SJSA1 (cell line): ENCODE data around the gene EEF2. TPM values are rescaled to one million over a fixed set of nuclear protein-coding genes. Genes with fewer than 3 reads are reported as not detected.
"Not testable (repeated sequence)": the region's sequence is repeated elsewhere in the genome, so short reads cannot be mapped to it uniquely, and the experiment has no call there.

Source experiments
- DNase-seq, 2 experiments: peaks; one replicate each; pipeline ENCODE4 v3.0.0-alpha.2; 2015 to 2020; ENCODE audit warnings: low spot score in 2 of 2, low read depth in 1 of 2
- H3K27ac ChIP-seq: fragments of 250-450 bp; sonication (Bioruptor Pico); 2 replicates; pipeline ENCODE4 v1.5.1; 2020; ENCODE audit warnings: mild to moderate bottlenecking, moderate library complexity
- H3K27me3 ChIP-seq: fragments of 250-450 bp; sonication (Bioruptor Pico); replicated peaks from 2 replicates; pipeline ENCODE4 v1.5.1; 2020; ENCODE audit warnings: mild to moderate bottlenecking, moderate library complexity
- H3K36me3 ChIP-seq: fragments of 250-450 bp; sonication (Bioruptor Pico); 2 replicates; pipeline ENCODE4 v1.5.1; 2020; ENCODE audit warnings: mild to moderate bottlenecking
- H3K4me1 ChIP-seq: fragments of 250-450 bp; sonication (Bioruptor Pico); replicated peaks from 2 replicates; pipeline ENCODE4 v1.6.1; 2021; ENCODE audit warnings: mild to moderate bottlenecking
- H3K4me3 ChIP-seq: fragments of 250-450 bp; sonication (Bioruptor Pico); 2 replicates; pipeline ENCODE4 v1.5.1; 2020; ENCODE audit warnings: mild to moderate bottlenecking
- H3K9me3 ChIP-seq: fragments of 250-450 bp; sonication (Bioruptor Pico); replicated peaks from 2 replicates; pipeline ENCODE4 v1.5.1; 2020; ENCODE audit warnings: mild to moderate bottlenecking
- total RNA-seq: library from RNA; depleted of rRNA; stranded (reverse); fragments of >200 nt; shearing (Covaris generic); gene quantifications from 2 replicates; pipeline ENCODE4 v1.2.3, GENCODE V29; 2014; rRNA removed

Gene EEF2
- total RNA-seq, 1 experiment from 2014 or later: 1,568 TPM

GRCh38 chr19:3944018-3944721 lies 41.1 kb downstream of the EEF2 start:
- no peak overlapping the region for H3K27ac ChIP-seq
- H3K27me3 ChIP-seq: no peaks in the 10 kb centered on the region

DNA sequence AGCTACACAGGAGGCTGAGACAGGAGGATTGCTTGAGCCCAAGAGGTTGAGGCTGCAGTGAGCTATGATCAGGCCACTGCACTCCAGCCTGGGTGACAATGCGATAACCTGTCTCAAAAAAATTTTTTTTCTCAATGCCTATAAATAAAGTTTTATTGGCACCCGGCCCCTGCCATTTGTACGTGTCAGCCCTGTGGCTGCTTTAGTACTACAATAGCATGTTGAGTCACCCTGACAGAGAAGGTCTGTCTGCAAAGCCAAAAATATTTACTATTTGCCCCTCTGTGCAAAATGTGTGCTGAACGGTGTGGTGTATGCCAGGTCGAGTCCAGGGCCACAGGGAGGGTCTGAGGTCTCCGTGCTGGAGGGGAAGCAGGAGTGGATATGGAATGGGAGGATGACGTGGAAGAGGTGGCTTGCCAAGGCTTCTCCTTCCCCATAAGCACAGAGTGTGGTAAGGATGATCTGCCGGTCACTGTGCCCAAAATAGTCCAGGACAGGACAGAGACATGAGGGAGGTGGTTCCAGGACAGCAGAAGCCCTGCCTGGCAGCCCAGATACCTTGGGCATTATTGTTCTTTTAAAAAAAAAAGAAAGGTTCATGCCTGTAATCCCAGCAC lies 42.4 kb downstream of the EEF2 start:
- no peak for DNase-seq
- Histone ChIP-seq H3K27me3 (no peaks in the 10 kb centered on the region), H3K36me3 (no peaks in the 10 kb centered on the region), H3K4me1 (no peaks in the 10 kb centered on the region), H3K27ac (no peak overlapping the region), H3K9me3 (no peaks in the 10 kb centered on the region), H3K4me3 (no peak overlapping the region)

More at GRCh38 chr19:3944018-3944721, 41.1 kb downstream of the EEF2 start:
- Histone ChIP-seq H3K36me3 (no peaks in the 10 kb centered on the region), H3K4me3 (no peak overlapping the region), H3K9me3 (no peaks in the 10 kb centered on the region), H3K4me1 (no peaks in the 10 kb centered on the region)
- DNase-seq: no peak

DNA sequence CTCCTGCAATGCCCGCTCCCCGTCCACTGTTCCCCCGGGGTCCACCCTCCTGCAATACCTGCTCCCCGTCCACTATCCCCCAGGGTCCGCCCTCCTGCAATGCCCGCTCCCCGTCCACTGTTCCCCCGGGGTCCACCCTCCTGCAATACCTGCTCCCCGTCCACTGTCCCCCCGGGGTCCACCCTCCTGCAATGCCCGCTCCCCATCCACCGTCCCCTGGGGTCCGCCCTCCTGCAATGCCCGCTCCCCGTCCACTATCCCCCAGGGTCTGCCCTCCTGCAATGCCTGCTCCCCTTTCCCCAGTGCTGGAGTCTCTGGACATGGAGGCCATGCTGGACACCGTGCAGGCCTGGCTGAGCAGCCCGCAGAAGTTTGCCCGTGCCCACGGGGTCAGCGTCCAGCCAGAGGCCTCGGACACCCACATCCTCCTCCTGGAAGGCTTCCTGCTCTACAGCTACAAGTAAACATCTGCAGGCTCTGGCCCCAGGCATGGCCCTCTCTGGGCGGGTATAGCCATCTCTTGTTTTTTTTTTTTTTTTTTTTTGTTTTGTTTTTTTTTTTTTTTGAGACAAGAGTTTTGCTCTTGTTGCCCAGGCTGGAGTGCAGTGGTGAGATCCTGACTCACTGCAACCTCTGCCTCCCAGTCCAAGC lies 46.8 kb downstream of the EEF2 start:
- H3K36me3 ChIP-seq, DNase-seq, H3K4me3 ChIP-seq, H3K27ac ChIP-seq, H3K4me1 ChIP-seq, H3K9me3 ChIP-seq: not testable (repeated sequence)
- H3K27me3 ChIP-seq: peaks cover 13% of the 10 kb centered on the region

DNA sequence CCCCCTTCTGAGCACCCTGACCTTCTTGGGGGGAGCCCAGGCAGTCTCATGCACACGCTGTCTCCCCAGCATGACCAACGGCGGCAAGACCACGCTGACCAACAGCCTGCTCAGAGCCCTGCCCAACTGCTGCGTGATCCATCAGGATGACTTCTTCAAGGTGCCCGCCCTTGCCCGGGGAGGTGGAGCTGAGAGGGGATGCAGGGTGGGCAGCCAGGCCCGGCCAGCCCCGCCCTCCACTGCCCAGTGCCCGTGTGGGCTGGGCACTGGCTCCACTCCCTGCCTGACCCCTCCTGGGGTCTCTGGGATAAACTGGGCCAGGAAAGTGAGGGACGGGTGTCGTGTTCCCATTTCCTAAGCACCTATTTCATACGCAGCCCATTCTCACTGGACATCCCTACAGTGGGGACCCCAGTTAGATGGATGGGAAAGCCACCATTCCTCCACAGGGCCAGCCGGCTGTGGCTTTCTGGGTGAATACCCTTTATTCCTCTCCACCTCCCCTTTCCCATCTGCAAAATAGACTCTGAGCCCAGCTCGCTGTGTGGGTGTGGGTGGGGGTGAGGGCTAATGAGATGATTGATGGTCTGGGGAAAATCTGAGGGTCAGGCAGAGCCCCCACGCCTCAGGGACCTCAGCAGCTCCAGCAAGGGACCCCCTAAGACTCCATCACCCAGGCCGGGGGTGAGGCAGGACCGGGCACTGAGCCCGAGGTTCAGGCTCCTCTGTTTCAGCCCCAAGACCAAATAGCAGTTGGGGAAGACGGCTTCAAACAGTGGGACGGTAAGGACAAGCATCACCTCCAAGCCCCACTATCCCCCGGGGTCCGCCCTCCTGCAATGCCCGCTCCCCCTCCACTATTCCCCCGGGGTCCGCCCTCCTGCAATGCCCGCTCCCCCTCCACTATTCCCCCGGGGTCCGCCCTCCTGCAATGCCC lies 48.5 kb downstream of the EEF2 start:
- Histone ChIP-seq H3K4me3 (no peak overlapping the region), H3K27ac (no peak overlapping the region), H3K9me3 (no peaks in the 10 kb centered on the region), H3K36me3 (no peaks in the 10 kb centered on the region), H3K4me1 (no peaks in the 10 kb centered on the region), H3K27me3 (peaks cover 22% of the 10 kb centered on the region)
- no peak for DNase-seq

DNA sequence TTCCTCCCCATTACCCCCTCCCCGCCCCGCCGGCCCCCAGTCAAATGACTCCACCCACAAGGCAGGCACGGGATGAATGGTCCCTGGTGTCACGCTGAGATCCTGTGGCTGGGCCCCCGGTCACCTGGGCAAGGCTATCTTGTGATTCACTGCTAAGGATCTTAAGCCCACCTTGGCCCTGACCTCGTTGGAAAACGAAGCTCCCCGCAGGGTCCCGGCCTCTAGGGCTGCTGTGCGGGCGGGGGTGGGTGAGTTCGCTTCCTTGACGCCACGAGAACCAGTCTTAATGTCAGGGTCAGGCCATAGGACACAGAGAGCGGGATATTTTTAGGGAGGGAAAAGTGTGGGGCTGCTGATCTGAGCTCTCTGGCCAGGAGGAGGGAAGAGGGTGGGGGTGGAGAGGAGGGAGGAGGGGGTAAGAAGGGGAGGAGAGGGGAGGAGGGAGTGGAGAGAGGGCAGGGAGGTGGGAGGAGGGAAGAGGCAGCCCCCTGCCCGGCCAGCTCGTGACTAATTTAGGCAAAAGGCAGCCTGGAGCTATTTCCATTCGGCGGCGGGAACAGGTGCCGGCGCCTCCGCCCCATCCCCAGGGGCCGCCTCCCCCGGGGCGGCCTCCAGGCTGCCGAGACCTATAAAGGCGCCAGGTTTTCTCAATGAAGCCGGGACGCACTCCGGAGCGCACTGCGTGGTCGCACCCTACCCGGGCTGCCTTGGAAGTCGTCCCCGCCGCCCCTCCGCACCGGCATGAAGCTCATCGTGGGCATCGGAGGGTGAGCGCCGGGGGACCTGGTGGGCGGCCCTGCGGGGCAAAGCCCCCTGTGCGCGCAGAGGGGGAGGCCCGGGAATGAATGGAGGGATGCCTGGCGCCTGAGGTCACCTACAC lies 52.1 kb downstream of the EEF2 start, which contains the start of gene NMRK2:
Gene NMRK2 (plus strand): TSS at position 139 of the 880 bp plus-strand sequence. CDS start 603 bp downstream, at position 742.
- Histone ChIP-seq H3K27ac (no peak within 1 kb of the TSS), H3K9me3 (no peaks in the 10 kb centered on the region), H3K4me1 (no peaks in the 10 kb centered on the region), H3K36me3 (no peaks in the 10 kb centered on the region), H3K4me3 (no peak within 1 kb of the TSS), H3K27me3 (peaks cover 30% of the 10 kb centered on the region)
- DNase-seq: no peak

DNA sequence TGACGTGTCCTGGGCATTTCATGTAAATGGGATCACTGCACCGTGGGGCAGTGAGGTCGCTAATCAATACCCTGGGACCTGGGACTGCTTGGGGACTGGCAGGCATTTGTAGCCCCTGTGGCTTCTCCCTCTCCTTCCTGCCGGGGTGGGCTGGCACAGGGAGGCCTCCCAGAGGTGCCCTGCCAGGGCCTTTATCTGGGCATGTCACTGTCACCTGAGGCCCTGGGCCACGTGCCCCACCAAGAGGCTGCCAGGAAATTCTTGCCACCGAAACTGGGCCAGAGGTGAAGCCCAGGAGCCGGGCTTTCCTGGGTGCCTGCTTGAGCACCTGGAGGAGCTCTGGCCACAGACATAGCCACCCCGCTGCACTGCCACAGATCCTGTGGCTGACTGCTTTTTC lies 54.2 kb downstream of the EEF2 start:
- Histone ChIP-seq H3K4me3 (no peak overlapping the region), H3K27me3 (peaks cover 30% of the 10 kb centered on the region), H3K36me3 (no peaks in the 10 kb centered on the region), H3K4me1 (no peaks in the 10 kb centered on the region), H3K9me3 (no peaks in the 10 kb centered on the region), H3K27ac (no peak overlapping the region)
- no peak for DNase-seq

Other genes with a start within 250 kb of the EEF2 start
- gene APBA3, start 223.8 kb downstream of the EEF2 start, total RNA-seq: 18.1 and 24.3 TPM in 2 replicates
- gene MRPL54, start 222.8 kb downstream of the EEF2 start, total RNA-seq: 52.7 and 55.5 TPM in 2 replicates
- gene RAX2, start 213.2 kb downstream of the EEF2 start, total RNA-seq: not detected in 2 replicates
- not detected in 2 replicates for gene MATK, start 199.1 kb downstream of the EEF2 start, total RNA-seq
- not detected in 2 replicates for gene ZFR2, start 116.4 kb downstream of the EEF2 start, total RNA-seq
- gene ATCAY, start 104.8 kb downstream of the EEF2 start, total RNA-seq: 0.03 and 0.26 TPM in 2 replicates
- gene NMRK2, start 52.4 kb downstream of the EEF2 start, total RNA-seq: not detected in 2 replicates
- gene DAPK3, start 14.4 kb downstream of the EEF2 start, total RNA-seq: 151 and 202 TPM in 2 replicates
- 17.3 and 20.7 TPM in 2 replicates for gene PIAS4, start 22.3 kb upstream of the EEF2 start, total RNA-seq
- gene ZBTB7A, start 81.4 kb upstream of the EEF2 start, total RNA-seq: 15.9 and 20.7 TPM in 2 replicates
- gene MAP2K2, start 138.7 kb upstream of the EEF2 start, total RNA-seq: 182 and 188 TPM in 2 replicates
- gene CREB3L3, start 168.2 kb upstream of the EEF2 start, total RNA-seq: not detected in 2 replicates
- 18.4 and 25.9 TPM in 2 replicates for gene SIRT6, start 197.1 kb upstream of the EEF2 start, total RNA-seq
- gene ANKRD24, start 197.2 kb upstream of the EEF2 start, total RNA-seq: 0.05 and 0.09 TPM in 2 replicates
- gene EBI3, start 244.1 kb upstream of the EEF2 start, total RNA-seq: not detected in 2 replicates